HepG2 (cell line): ENCODE results near the gene SFXN5. TPM values are rescaled to one million over a fixed set of nuclear protein-coding genes. Genes with fewer than 3 reads are reported as not detected.

Experiments
- ATAC-seq: fragments of 200-7000 bp; cut with Tn5 transposase; 3 replicates; pipeline ENCODE4 v1.9.1; 2020; ENCODE audit warnings: mild to moderate bottlenecking, moderate library complexity
- BruUV-seq: library from RNA; stranded (reverse); fragments of 400-500 nt; replicated peaks from 2 replicates; lab custom pipeline; 2021; lab: Mats Ljungman, UMichigan
- CTCF ChIA-PET: fragments of 300-600 bp; formaldehyde crosslinking; extraction: SDS; loops from one replicate; lab custom pipeline; 2021; ENCODE audit warnings: low total read pairs, inconsistent platforms, low intra/inter-chr PET ratio; lab: Yijun Ruan, JAX
- POLR2A ChIA-PET: fragments of 350-600 bp; sonication (Branson Sonifier 250); formaldehyde crosslinking; loops from one replicate; lab custom pipeline; 2020; ENCODE audit warnings: antibody characterized with exemption, inconsistent platforms; lab: Yijun Ruan, JAX
- DNase-seq: peaks from one replicate; pipeline ENCODE4 v3.0.0-alpha.2; 2015; ENCODE audit warnings: low spot score
- FAIRE-seq: peaks from 3 replicates; lab custom pipeline; 2011; peaks lifted over from hg19 to GRCh38; lab: Jason Lieb, UNC
- H2AFZ ChIP-seq: one replicate; pipeline ENCODE4 v1.6.1; 2011; ENCODE audit warnings: low read length, inconsistent platforms
- H3K27ac ChIP-seq: fragments of 300-600 bp; 3 replicates; pipeline ENCODE4 v1.8.0; 2011; ENCODE audit warnings: mixed run types, mild to moderate bottlenecking, mixed read lengths, low read length, inconsistent platforms; ENCODE audit not compliant: insufficient read depth; ENCODE audit errors: extremely low read length
- H3K27me3 ChIP-seq, 2 experiments: fragments of 200-600 bp in 1 of 2; 2 replicates in 1 of 2; 3 replicates in 1 of 2; pipeline versions ENCODE4 v1.6.0 to v1.8.0; 2011; ENCODE audit warnings: low read length in 2 of 2, mild to moderate bottlenecking in 2 of 2, moderate library complexity in 2 of 2, inconsistent platforms in 1 of 2; ENCODE audit not compliant: insufficient read depth in 2 of 2, control insufficient read depth in 1 of 2
- H3K36me3 ChIP-seq, 2 experiments: fragments of 200-600 bp in 1 of 2; replicated peaks in 1 of 2; 2 replicates in 1 of 2; 3 replicates in 1 of 2; pipeline versions ENCODE4 v1.5.1 to v1.8.0; 2011; ENCODE audit warnings: low read length in 2 of 2, inconsistent platforms in 1 of 2; ENCODE audit not compliant: insufficient read depth in 2 of 2, control insufficient read depth in 1 of 2
- H3K4me1 ChIP-seq: 2 replicates; pipeline ENCODE4 v1.5.1; 2012; ENCODE audit warnings: low read length, inconsistent platforms; ENCODE audit not compliant: insufficient read depth
- H3K4me2 ChIP-seq: 2 replicates; pipeline ENCODE4 v1.6.0; 2011; ENCODE audit warnings: low read depth, low read length, inconsistent platforms
- H3K4me3 ChIP-seq, 3 experiments: fragments of 200-600 bp in 1 of 3; sonication (generic), shearing (Covaris generic) in 1 of 3; replicated peaks in 1 of 3; 2 replicates each; pipeline ENCODE4 v1.5.1; 2011 to 2016; ENCODE audit warnings: low read length in 3 of 3, inconsistent platforms in 2 of 3, low read depth in 2 of 3, mild to moderate bottlenecking in 2 of 3, control low read depth in 1 of 3, mixed read lengths in 1 of 3; ENCODE audit not compliant: insufficient read depth in 1 of 3
- H3K79me2 ChIP-seq: one replicate; pipeline ENCODE4 v1.6.1; 2011; ENCODE audit warnings: low read length, inconsistent platforms; ENCODE audit not compliant: insufficient read depth
- H3K9ac ChIP-seq: 2 replicates; pipeline ENCODE4 v1.6.0; 2011; ENCODE audit warnings: mild to moderate bottlenecking, low read depth, low read length, inconsistent platforms; ENCODE audit not compliant: insufficient read depth
- H3K9me3 ChIP-seq: 2 replicates; pipeline ENCODE4 v1.5.1; 2012; ENCODE audit warnings: mild to moderate bottlenecking, low read length
- H4K20me1 ChIP-seq: 2 replicates; pipeline ENCODE4 v1.6.0; 2011; ENCODE audit warnings: inconsistent platforms, mild to moderate bottlenecking, low read length, moderate library complexity; ENCODE audit not compliant: insufficient read depth
- NCOA2 ChIP-seq: sonication (generic); formaldehyde crosslinking; IDR thresholded peaks from 2 replicates; pipeline ENCODE4 v1.8.0; 2022; ENCODE audit warnings: inconsistent platforms
- RELA ChIP-seq: sonication (generic); formaldehyde crosslinking; IDR thresholded peaks from 2 replicates; pipeline ENCODE4 v1.4.0; 2020; ENCODE audit warnings: missing genetic modification reagents
- TGIF2 ChIP-seq: IDR thresholded peaks from 2 replicates; pipeline ENCODE4 v1.6.1; 2016; ENCODE audit warnings: control low read depth, missing compliant biosample characterization
- ZFYVE20 ChIP-seq: sonication (generic); formaldehyde crosslinking; IDR thresholded peaks from 2 replicates; pipeline ENCODE4 v1.8.0; 2023; ENCODE audit warnings: low read depth, mild to moderate bottlenecking, moderate library complexity, missing genetic modification reagents, borderline replicate concordance
- WGBS: methylation state at CpG from one replicate; pipeline ENCODE4 v1.1.6; 2017; ENCODE audit warnings: low lambda C conversion rate; 5-methylcytosine and 5-hydroxymethylcytosine counted together
- in situ Hi-C: cut with HindIII; loops from 2 replicates; pipeline ENCODE4 v1.10.0; 2017; ENCODE audit warnings: low pct_unique_long_range_greater_than_20kb; ENCODE audit not compliant: extremely low pct_ligation_motif_present
- intact Hi-C: fragments of 100-400 bp; cut with micrococcal nuclease; formaldehyde crosslinking; loops from one replicate; pipeline ENCODE4 v1.10.0; 2022; ENCODE audit not compliant: unreplicated experiment
- polyA plus RNA-seq, 8 experiments: library from polyadenylated mRNA; depleted of rRNA in 3 of 8; stranded (reverse) in 7 of 8; unstranded in 1 of 8; fragments of >200 nt; fragmentation: Illumina TruSeq in 4 of 8; extraction: Trizol in 4 of 8; gene quantifications; 2 replicates each; pipeline versions ENCODE4 v1.2.1 to v1.2.3, GENCODE V29; 2011 to 2016; ENCODE audit warnings: low read depth in 4 of 8, missing spikeins in 1 of 8, mixed read lengths in 1 of 8; ENCODE audit not compliant: insufficient read depth in 1 of 8
- total RNA-seq, 5 experiments: library from RNA; depleted of rRNA; stranded (reverse); fragments of >200 nt; fragmentation: Illumina TruSeq; extraction: Trizol; gene quantifications; 2 replicates each; pipeline ENCODE4 v1.2.3, GENCODE V29; 2016; ENCODE audit warnings: low read depth in 1 of 5
- TF ChIP-seq, protein P1 (sequence below): sonication (generic); formaldehyde crosslinking; IDR thresholded peaks from 2 replicates; pipeline ENCODE4 v1.4.0; 2020; ENCODE audit warnings: mild to moderate bottlenecking, missing genetic modification reagents
- TF ChIP-seq, protein P2 (sequence below): sonication (generic); formaldehyde crosslinking; IDR thresholded peaks from 2 replicates; pipeline ENCODE4 v1.9.0; 2022; ENCODE audit warnings: missing genetic modification reagents, mild to moderate bottlenecking, borderline replicate concordance

Gene SFXN5
- total and polyA plus RNA-seq, 2 of the 13 experiments (the other 11 are each of a cell fraction or from before 2014, with no cell fraction given), result 34.9 to 37.4 TPM

DNA sequence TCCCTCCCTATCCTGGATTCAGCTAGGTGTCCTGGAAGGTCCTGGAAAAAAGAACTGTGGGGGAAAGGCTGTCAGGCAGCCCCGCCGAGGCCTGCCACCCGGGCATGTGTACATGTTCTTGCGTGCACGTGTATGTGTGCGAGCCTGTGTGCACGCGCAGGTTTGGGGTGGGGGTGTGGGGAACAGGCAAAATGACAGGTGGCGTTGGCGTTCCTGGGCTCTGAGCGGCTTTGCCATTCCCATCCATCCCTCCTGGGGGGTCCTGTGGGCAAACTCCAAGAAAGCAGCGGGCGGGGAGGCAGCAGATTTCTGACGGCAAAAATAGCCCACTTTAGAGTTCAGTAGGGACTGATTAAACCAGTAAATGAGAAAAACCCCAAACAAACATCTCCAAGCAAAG is 118.6 kb downstream of the SFXN5 start:
- Histone ChIP-seq H3K36me3 (peaks cover 1 to 3% of the 10 kb centered on the region in 2 experiments; a peak in 1 of 5 replicates), H3K27me3 (no peaks in the 10 kb centered on the region), H3K79me2 (no peaks in the 10 kb centered on the region), H3K4me1 (no peaks in the 10 kb centered on the region), H3K4me3 (no peak overlapping the region), H3K4me2 (no peak overlapping the region), H3K9ac (no peak overlapping the region), H3K27ac (no peak overlapping the region), H4K20me1 (no peaks in the 10 kb centered on the region), H3K9me3 (no peaks in the 10 kb centered on the region), H2AFZ (no peak overlapping the region)
- ChIA-PET POLR2A (no interaction called here), CTCF (no interaction called here)
- WGBS, result 95% methylated on average over 14 of the region's 14 CpGs
- FAIRE-seq, result no peak
- BruUV-seq, result no TSS peak
- intact Hi-C loops (no loop called here), in situ Hi-C loops (no loop called here)
- ATAC-seq, result no peak
- TF ChIP-seq, protein P1, sequence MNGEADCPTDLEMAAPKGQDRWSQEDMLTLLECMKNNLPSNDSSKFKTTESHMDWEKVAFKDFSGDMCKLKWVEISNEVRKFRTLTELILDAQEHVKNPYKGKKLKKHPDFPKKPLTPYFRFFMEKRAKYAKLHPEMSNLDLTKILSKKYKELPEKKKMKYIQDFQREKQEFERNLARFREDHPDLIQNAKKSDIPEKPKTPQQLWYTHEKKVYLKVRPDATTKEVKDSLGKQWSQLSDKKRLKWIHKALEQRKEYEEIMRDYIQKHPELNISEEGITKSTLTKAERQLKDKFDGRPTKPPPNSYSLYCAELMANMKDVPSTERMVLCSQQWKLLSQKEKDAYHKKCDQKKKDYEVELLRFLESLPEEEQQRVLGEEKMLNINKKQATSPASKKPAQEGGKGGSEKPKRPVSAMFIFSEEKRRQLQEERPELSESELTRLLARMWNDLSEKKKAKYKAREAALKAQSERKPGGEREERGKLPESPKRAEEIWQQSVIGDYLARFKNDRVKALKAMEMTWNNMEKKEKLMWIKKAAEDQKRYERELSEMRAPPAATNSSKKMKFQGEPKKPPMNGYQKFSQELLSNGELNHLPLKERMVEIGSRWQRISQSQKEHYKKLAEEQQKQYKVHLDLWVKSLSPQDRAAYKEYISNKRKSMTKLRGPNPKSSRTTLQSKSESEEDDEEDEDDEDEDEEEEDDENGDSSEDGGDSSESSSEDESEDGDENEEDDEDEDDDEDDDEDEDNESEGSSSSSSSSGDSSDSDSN (CRISPR knock-in tag), result no peak
- TF ChIP-seq TGIF2 (CRISPR knock-in tag) (no peak), RELA (no peak), ZFYVE20 (CRISPR knock-in tag) (no peak), NCOA2 (CRISPR knock-in tag) (no peak)
- TF ChIP-seq, protein P2, sequence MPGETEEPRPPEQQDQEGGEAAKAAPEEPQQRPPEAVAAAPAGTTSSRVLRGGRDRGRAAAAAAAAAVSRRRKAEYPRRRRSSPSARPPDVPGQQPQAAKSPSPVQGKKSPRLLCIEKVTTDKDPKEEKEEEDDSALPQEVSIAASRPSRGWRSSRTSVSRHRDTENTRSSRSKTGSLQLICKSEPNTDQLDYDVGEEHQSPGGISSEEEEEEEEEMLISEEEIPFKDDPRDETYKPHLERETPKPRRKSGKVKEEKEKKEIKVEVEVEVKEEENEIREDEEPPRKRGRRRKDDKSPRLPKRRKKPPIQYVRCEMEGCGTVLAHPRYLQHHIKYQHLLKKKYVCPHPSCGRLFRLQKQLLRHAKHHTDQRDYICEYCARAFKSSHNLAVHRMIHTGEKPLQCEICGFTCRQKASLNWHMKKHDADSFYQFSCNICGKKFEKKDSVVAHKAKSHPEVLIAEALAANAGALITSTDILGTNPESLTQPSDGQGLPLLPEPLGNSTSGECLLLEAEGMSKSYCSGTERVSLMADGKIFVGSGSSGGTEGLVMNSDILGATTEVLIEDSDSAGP (CRISPR knock-in tag), result no peak
- no peak for DNase-seq
